Nephron progenitor cell (in vitro differentiated cells): ENCODE results near the gene SIRPB2.
A peak's percentile ranks its signal among the peaks of the same experiment; 100 is the strongest.

Experiments used
- DNase-seq: peaks from one replicate; pipeline ENCODE4 v3.0.0; 2021
- H3K27ac Mint-ChIP-seq: 2 replicates; pipeline ENCODE4 v1.8.0; 2021; ENCODE audit warnings: mild to moderate bottlenecking, moderate library complexity, mixed read lengths
- H3K27me3 Mint-ChIP-seq: 2 replicates; pipeline ENCODE4 v1.8.0; 2021; ENCODE audit warnings: mild to moderate bottlenecking, low read depth, mixed read lengths; ENCODE audit not compliant: poor library complexity
- H3K36me3 Mint-ChIP-seq: 2 replicates; pipeline ENCODE4 v1.8.0; 2021; ENCODE audit warnings: low read depth, mixed read lengths
- H3K4me1 Mint-ChIP-seq: 2 replicates; pipeline ENCODE4 v1.8.0; 2021; ENCODE audit warnings: mixed read lengths
- H3K4me3 Mint-ChIP-seq: 2 replicates; pipeline ENCODE4 v1.8.0; 2021; ENCODE audit warnings: mild to moderate bottlenecking, moderate library complexity, mixed read lengths
- H3K9me3 Mint-ChIP-seq: 2 replicates; pipeline ENCODE4 v1.8.0; 2021; ENCODE audit warnings: mild to moderate bottlenecking, moderate library complexity, mixed read lengths
- CTCF ChIP-seq: fragments of 200-600 bp; sonication (generic); IDR thresholded peaks from 2 replicates; pipeline ENCODE4 v1.5.0; 2021; ENCODE audit warnings: antibody characterized with exemption

The SIRPB2 gene

GRCh38 chr20:1526310-1526709 is 35.1 kb upstream of the SIRPB2 start:
- H3K27me3 Mint-ChIP-seq: peaks cover 15% of the 10 kb centered on the region

DNA sequence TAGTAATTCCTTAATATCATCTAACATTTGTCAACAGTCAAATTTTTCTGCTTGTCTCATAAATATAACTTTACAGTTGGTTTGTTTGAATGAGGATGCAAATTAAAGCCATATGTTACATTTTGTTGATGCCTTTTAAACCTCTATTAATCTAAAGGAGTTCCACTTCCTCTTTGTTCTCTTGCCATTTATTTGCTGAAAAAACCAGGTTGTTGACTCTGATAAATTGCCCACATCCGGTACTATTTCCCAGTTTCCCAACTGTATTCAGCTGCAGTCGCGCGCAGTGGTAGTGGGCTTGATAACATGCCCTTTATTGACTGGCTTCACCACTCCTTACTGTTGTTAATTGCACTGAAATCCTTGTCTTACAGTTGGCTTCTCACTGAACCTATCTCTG is 32.8 kb upstream of the SIRPB2 start:
- no peaks in the 10 kb centered on the region for H3K4me1 Mint-ChIP-seq
- DNase-seq: no peak
- peaks cover 5% of the 10 kb centered on the region for H3K9me3 Mint-ChIP-seq
- peaks cover 18% of the 10 kb centered on the region for H3K27me3 Mint-ChIP-seq
- no peaks in the 10 kb centered on the region for H3K36me3 Mint-ChIP-seq
- H3K4me3 Mint-ChIP-seq: no peak overlapping the region
- H3K27ac Mint-ChIP-seq: no peak overlapping the region
- TF ChIP-seq CTCF: no peak

More at GRCh38 chr20:1526310-1526709, 35.1 kb upstream of the SIRPB2 start:
- no peak for DNase-seq
- Mint-ChIP-seq H3K36me3 (no peaks in the 10 kb centered on the region), H3K4me3 (no peak overlapping the region), H3K9me3 (peaks cover 5% of the 10 kb centered on the region), H3K4me1 (no peaks in the 10 kb centered on the region), H3K27ac (no peak overlapping the region)
- no peak for TF ChIP-seq CTCF

GRCh38 chr20:1517010-1517409 is 25.8 kb upstream of the SIRPB2 start:
- H3K4me3 Mint-ChIP-seq: no peak overlapping the region
- H3K27ac Mint-ChIP-seq: no peak overlapping the region
- no peak for DNase-seq
- H3K27me3 Mint-ChIP-seq: peaks cover 23% of the 10 kb centered on the region
- no peaks in the 10 kb centered on the region for H3K4me1 Mint-ChIP-seq
- H3K36me3 Mint-ChIP-seq: no peaks in the 10 kb centered on the region
- TF ChIP-seq CTCF: no peak
- H3K9me3 Mint-ChIP-seq: no peaks in the 10 kb centered on the region

- H3K9me3 Mint-ChIP-seq: no peaks in the 10 kb centered on the region
- no peak for TF ChIP-seq CTCF
- peaks cover 22% of the 10 kb centered on the region for H3K27me3 Mint-ChIP-seq
- no peaks in the 10 kb centered on the region for H3K36me3 Mint-ChIP-seq
- no peak for DNase-seq
- H3K4me1 Mint-ChIP-seq: no peaks in the 10 kb centered on the region
- H3K4me3 Mint-ChIP-seq: no peak overlapping the region
- H3K27ac Mint-ChIP-seq: no peak overlapping the region
These were observed 22.6 kb upstream of the SIRPB2 start for GRCh38 chr20:1513801-1514200.

- Mint-ChIP-seq H3K36me3 (no peaks in the 10 kb centered on the region), H3K4me1 (no peaks in the 10 kb centered on the region), H3K27me3 (peaks cover 31% of the 10 kb centered on the region), H3K27ac (no peak overlapping the region), H3K4me3 (no peak overlapping the region), H3K9me3 (no peaks in the 10 kb centered on the region)
- TF ChIP-seq CTCF: peak; percentile 10
- no peak for DNase-seq
These were observed 18.0 kb upstream of the SIRPB2 start for GRCh38 chr20:1509237-1509636.

GRCh38 chr20:1508574-1508973 is 17.4 kb upstream of the SIRPB2 start:
- peaks cover 1% of the 10 kb centered on the region for H3K9me3 Mint-ChIP-seq
- H3K27ac Mint-ChIP-seq: no peak overlapping the region
- TF ChIP-seq CTCF: no peak
- H3K36me3 Mint-ChIP-seq: peaks cover 1% of the 10 kb centered on the region
- H3K4me1 Mint-ChIP-seq: no peaks in the 10 kb centered on the region
- no peak overlapping the region for H3K4me3 Mint-ChIP-seq
- DNase-seq: no peak
- peaks cover 31% of the 10 kb centered on the region for H3K27me3 Mint-ChIP-seq
